Measurements from ENCODE around the gene EXOC2.

The EXOC2 gene

GRCh38 chr6:658244-658643, 34.7 kb downstream of the EXOC2 start:
- in situ Hi-C loops (cut with HindIII; ENCODE audit: low sequenced_read_pairs), result no loop called here
- no peak overlapping the region for H3K4me3 ChIP-seq (ENCODE audit: low read depth, low read length)
- no peak for TF ChIP-seq CTCF (IDR thresholded peaks at IDR 0.05; ENCODE audit: low read depth, low read length, missing control alignments)
- DNase-seq (ENCODE audit: low read depth), result peak; percentile 18

GRCh38 chr6:657743-658142, 35.2 kb downstream of the EXOC2 start:
- no peak overlapping the region for H3K4me3 ChIP-seq (ENCODE audit: low read depth, low read length)
- no peak for DNase-seq (ENCODE audit: low read depth)
- TF ChIP-seq CTCF (IDR thresholded peaks at IDR 0.05; ENCODE audit: low read depth, low read length, missing control alignments), result no peak
- in situ Hi-C loops (cut with HindIII; ENCODE audit: low sequenced_read_pairs), result no loop called here

- H3K4me3 ChIP-seq (ENCODE audit: low read depth, low read length), result no peak within 1 kb of the TSS
- in situ Hi-C loops (cut with HindIII; ENCODE audit: low sequenced_read_pairs), result no loop called here
- no peak for DNase-seq (ENCODE audit: low read depth)
- no peak for TF ChIP-seq CTCF (IDR thresholded peaks at IDR 0.05; ENCODE audit: low read depth, low read length, missing control alignments)
These were observed 36.3 kb downstream of the EXOC2 start, which contains the start of gene HUS1B for GRCh38 chr6:656460-657252. Gene HUS1B, minus strand, starts transcription at chr6:657100. Its CDS starts 156 bp downstream, at chr6:656944.

- no peak for DNase-seq (ENCODE audit: low read depth)
- in situ Hi-C loops (cut with HindIII; ENCODE audit: low sequenced_read_pairs), result no loop called here
- no peak for TF ChIP-seq CTCF (IDR thresholded peaks at IDR 0.05; ENCODE audit: low read depth, low read length, missing control alignments)
- H3K4me3 ChIP-seq (ENCODE audit: low read depth, low read length), result no peak overlapping the region
These were observed 38.8 kb downstream of the EXOC2 start for GRCh38 chr6:654136-654535.

GRCh38 chr6:652865-653264, 40.1 kb downstream of the EXOC2 start:
- in situ Hi-C loops (cut with HindIII; ENCODE audit: low sequenced_read_pairs), result no loop called here
- DNase-seq (ENCODE audit: low read depth), result no peak
- H3K4me3 ChIP-seq (ENCODE audit: low read depth, low read length), result no peak overlapping the region
- no peak for TF ChIP-seq CTCF (IDR thresholded peaks at IDR 0.05; ENCODE audit: low read depth, low read length, missing control alignments)

GRCh38 chr6:650098-650497, 42.8 kb downstream of the EXOC2 start:
- no peak overlapping the region for H3K4me3 ChIP-seq (ENCODE audit: low read depth, low read length)
- in situ Hi-C loops (cut with HindIII; ENCODE audit: low sequenced_read_pairs), result no loop called here
- TF ChIP-seq CTCF (IDR thresholded peaks at IDR 0.05; ENCODE audit: low read depth, low read length, missing control alignments), result no peak
- DNase-seq (ENCODE audit: low read depth), result no peak
